AG04449 (cell line): ENCODE measurements around the gene MDH2.
"Not testable (repeated sequence)": the region's sequence is repeated elsewhere in the genome, so short reads cannot be mapped to it uniquely, and the experiment has no call there.

Experiments
- CTCF ChIA-PET: fragments of 350-600 bp; formaldehyde crosslinking; extraction: SDS; loops from one replicate; lab custom pipeline; 2021; ENCODE audit warnings: antibody characterized with exemption; lab: Yijun Ruan, JAX
- POLR2A ChIA-PET: fragments of 400-600, 350-600 bp; formaldehyde crosslinking; extraction: SDS; loops from one replicate; lab custom pipeline; 2020; ENCODE audit warnings: antibody characterized with exemption, inconsistent platforms; lab: Yijun Ruan, JAX
- DNase-seq: peaks from one replicate; pipeline ENCODE4 v3.0.0-alpha.2; 2010; ENCODE audit warnings: low read depth, low spot score
- H3K4me3 ChIP-seq: 2 replicates; pipeline ENCODE4 v1.5.1; 2011; ENCODE audit warnings: low read depth, mild to moderate bottlenecking, control low read depth, low read length
- TF ChIP-seq, protein P1 (sequence below): IDR thresholded peaks from one replicate; pipeline ENCODE4 v1.5.1; 2011; ENCODE audit warnings: mild to moderate bottlenecking, moderate library complexity, low read length, control low read depth, inconsistent platforms; ENCODE audit not compliant: insufficient read depth; ENCODE audit errors: missing control alignments

Gene MDH2

DNA sequence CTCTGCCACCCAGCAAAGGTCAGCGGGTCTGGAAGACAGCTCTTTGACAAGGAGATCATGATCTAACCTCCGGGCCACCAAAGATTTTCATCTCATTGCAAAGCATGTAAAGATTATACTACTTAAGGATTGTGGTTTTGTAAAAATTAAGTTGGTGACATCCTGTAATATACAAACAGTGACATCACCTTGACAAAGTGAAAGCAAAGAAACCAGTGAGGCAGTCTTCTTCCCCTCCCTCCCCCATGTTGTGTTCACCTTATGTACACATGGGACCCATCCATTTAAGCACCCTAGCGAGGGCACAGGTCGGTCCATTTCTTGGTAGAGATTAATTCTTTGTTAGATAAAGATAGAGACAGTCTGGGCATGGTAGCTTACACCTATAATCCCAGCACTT is 3.9 kb downstream of the MDH2 start:
- POLR2A ChIA-PET, result no interaction called here

DNA sequence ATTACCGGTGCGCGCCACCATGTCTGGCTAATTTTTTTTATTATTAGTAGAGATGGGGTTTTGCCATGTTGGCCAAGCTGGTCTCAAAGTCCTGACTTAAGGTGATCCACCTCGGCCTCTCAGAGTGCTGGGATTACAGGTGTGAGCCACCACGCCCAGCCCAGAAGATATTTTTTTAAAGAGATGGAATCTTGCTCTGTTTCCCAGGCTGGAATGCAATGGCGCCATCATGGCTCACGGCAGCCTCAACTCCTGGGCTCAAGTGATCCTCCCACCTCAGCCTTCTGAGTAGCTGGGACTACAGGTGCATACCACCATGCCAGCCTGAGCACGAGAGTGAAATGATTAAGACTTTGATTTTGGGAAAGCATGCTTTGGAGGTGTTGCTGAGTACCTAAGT is 4.8 kb downstream of the MDH2 start:
- DNase-seq, POLR2A ChIA-PET, H3K4me3 ChIP-seq: not testable (repeated sequence)
- CTCF ChIA-PET, result interaction anchor here (1.5 to 2.3 kb wide), 4 partner anchors 15 to 186 kb away, joined by 3 to 8 read pairs (median 6); no protein-coding TSS in a partner anchor

More for the DNA sequence above, 3.9 kb downstream of the MDH2 start:
- TF ChIP-seq, protein P1, sequence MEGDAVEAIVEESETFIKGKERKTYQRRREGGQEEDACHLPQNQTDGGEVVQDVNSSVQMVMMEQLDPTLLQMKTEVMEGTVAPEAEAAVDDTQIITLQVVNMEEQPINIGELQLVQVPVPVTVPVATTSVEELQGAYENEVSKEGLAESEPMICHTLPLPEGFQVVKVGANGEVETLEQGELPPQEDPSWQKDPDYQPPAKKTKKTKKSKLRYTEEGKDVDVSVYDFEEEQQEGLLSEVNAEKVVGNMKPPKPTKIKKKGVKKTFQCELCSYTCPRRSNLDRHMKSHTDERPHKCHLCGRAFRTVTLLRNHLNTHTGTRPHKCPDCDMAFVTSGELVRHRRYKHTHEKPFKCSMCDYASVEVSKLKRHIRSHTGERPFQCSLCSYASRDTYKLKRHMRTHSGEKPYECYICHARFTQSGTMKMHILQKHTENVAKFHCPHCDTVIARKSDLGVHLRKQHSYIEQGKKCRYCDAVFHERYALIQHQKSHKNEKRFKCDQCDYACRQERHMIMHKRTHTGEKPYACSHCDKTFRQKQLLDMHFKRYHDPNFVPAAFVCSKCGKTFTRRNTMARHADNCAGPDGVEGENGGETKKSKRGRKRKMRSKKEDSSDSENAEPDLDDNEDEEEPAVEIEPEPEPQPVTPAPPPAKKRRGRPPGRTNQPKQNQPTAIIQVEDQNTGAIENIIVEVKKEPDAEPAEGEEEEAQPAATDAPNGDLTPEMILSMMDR, result no peak
- CTCF ChIA-PET, result interaction anchor here (1.9 kb wide), 1 partner anchor 78 kb away, joined by 5 read pairs; no protein-coding TSS in a partner anchor
- no peak overlapping the region for H3K4me3 ChIP-seq
- DNase-seq, result no peak

DNA sequence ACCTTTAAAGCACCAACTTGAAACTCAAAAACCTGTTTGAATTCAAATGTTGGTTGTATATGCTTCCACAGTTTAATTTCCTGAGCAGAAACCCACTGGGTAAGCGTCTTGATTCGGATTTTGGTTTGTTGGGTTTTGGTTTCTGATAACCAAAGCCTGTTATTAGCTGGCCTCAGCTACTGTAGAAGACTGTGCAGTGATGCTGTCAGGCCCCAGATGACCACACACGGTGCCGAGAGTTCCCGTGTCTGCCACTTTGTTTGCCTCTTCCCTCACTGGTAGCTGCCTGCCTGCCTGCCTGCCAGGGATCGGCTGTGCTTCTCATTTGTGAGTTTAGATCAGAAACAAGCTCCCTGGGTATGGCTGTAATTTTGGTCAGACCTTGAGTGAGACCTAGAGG is 5.6 kb downstream of the MDH2 start:
- TF ChIP-seq, protein P1, result no peak
- ChIA-PET CTCF (interaction anchor here (0.9 to 2.3 kb wide), 7 partner anchors 10 to 187 kb away, joined by 3 to 8 read pairs (median 5); no protein-coding TSS in a partner anchor), POLR2A (no interaction called here)
- DNase-seq, result no peak
- no peak overlapping the region for H3K4me3 ChIP-seq

DNA sequence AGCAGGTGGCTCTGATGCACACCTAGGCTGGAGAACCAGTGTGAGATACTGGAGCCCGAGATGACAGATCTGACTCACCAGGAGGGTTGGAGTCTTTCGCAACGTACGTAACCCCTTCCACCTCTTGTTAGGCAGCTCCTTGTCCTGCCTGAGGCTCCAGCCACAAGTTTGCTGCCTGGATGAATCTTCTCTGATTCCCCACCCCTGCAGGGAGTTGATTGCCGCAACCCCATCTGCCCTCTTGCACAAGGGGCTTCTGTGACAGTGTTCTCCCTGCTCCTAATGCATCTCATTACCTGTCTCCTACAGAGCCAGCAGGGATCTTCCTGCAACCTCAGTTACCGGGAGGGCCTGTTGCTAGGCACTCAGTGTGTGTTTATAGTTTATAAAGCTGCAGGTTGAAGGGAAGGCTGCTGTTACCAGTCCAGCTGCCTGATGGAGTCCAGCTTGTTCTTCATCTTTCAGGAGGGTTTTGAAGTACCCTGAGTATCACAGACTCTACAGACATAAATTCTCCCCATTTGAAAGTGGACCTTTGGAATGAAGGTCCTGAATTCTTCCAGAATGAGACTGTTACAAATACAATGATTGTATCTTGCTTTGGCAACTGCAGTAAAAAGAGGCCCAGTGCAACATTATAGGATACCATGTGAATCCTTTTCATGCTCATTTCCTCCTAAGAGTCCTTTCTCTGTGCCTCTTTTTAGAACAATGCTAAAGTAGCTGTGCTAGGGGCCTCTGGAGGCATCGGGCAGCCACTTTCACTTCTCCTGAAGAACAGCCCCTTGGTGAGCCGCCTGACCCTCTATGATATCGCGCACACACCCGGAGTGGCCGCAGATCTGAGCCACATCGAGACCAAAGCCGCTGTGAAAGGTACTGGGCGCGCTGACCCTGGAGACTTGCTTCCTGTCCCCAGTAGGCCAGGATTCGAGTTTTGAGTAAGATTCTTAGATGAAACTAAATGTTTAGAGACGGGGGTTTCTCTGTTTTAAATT is 6.5 kb downstream of the MDH2 start:
- POLR2A ChIA-PET, result no interaction called here
- H3K4me3 ChIP-seq, result no peak overlapping the region
- CTCF ChIA-PET, result interaction anchor here (0.9 to 2.3 kb wide), 7 partner anchors 11 to 188 kb away, joined by 3 to 8 read pairs (median 5); no protein-coding TSS in a partner anchor
- DNase-seq, result no peak
- TF ChIP-seq, protein P1, result no peak

DNA sequence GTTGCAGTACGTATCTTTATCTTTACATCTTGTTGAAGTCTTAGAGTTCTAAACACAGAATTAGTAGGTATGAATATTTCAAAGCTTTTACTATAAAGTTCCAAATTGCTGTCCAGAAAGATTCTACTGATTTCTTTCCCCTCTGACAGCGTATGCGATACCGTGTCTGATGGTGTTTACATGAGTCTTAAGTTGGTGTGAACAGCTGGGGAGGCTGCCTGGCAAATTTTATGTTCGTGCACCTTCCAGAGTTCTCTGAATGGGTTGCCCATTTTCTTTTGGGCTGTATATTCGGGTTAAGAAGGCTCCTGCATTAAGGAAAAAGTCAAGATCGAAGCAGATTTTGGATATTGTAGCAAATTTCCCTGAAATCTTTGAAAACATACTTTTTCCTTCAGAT is 8.3 kb downstream of the MDH2 start:
- CTCF ChIA-PET, result interaction anchor here (1.2 to 2.7 kb wide), 2 partner anchors 8 to 12 kb away, joined by 4 to 13 read pairs; no protein-coding TSS in a partner anchor
- POLR2A ChIA-PET, result no interaction called here
- H3K4me3 ChIP-seq, result no peak overlapping the region
- DNase-seq, result no peak
- TF ChIP-seq, protein P1, result no peak

DNA sequence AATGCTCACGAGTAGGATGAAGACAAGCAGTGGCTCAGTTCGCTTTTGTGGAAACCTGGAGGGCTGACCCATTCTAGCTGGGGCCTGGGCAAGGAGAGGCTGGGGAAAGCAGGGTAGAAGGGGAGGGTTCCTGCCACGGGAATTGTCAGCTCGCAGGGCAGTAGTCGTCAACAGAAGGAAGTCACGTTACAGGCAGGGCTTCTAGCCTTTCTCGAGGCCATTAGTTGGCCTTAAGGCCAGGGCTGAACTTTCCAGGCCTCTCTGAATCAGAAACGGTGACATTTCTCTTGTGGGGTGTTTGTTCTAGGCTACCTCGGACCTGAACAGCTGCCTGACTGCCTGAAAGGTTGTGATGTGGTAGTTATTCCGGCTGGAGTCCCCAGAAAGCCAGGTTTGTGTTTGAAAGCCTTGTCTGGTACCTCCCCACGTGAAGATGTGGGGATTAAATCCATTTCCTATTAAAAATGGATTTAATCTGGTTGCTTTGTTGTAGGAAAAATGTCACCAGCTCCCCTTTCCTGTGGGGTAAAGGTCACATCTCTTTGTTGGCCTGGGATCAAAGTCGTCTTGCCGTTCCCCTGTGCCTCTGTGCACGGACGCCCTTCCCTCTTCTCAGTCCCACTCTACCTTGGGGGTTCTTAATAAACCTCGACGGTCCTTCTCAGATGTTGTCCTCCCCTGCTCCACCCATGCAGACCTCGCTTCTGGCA is 9.4 kb downstream of the MDH2 start:
- CTCF ChIA-PET, result interaction anchor here (2.7 kb wide), 1 partner anchor 11 kb away, joined by 13 read pairs; no protein-coding TSS in a partner anchor
- no peak for DNase-seq
- TF ChIP-seq, protein P1, result no peak
- H3K4me3 ChIP-seq, result no peak overlapping the region
- POLR2A ChIA-PET, result no interaction called here
